Effector memory CD4-positive, alpha-beta T cell (primary cell): ENCODE data around the gene NUTM1.
"Not testable (repeated sequence)": the region's sequence is repeated elsewhere in the genome, so short reads cannot be mapped to it uniquely, and the experiment has no call there.

ENCODE experiments used
- DNase-seq, 3 donors: peaks; one replicate each; pipeline ENCODE4 v3.0.0-alpha.2; 2020
- H3K27ac ChIP-seq: 2 replicates; pipeline ENCODE4 v1.7.0; 2013; ENCODE audit warnings: mild to moderate bottlenecking, low read length, moderate library complexity; ENCODE audit not compliant: insufficient read depth, poor library complexity, severe bottlenecking
- H3K27me3 ChIP-seq: replicated peaks from 2 replicates; pipeline ENCODE4 v1.7.0; 2013; ENCODE audit warnings: mild to moderate bottlenecking, low read length; ENCODE audit not compliant: insufficient read depth, control insufficient read depth, poor library complexity, severe bottlenecking
- H3K36me3 ChIP-seq: 2 replicates; pipeline ENCODE4 v1.7.0; 2013; ENCODE audit warnings: mild to moderate bottlenecking, low read length, moderate library complexity; ENCODE audit not compliant: control insufficient read depth, insufficient read depth
- H3K4me1 ChIP-seq: 2 replicates; pipeline ENCODE4 v1.7.0; 2013; ENCODE audit warnings: low read length, mild to moderate bottlenecking; ENCODE audit not compliant: control insufficient read depth, insufficient read depth, poor library complexity, severe bottlenecking
- H3K4me3 ChIP-seq: 2 replicates; pipeline ENCODE4 v1.7.0; 2013; ENCODE audit warnings: low read length, low read depth, mild to moderate bottlenecking; ENCODE audit not compliant: insufficient read depth, poor library complexity, severe bottlenecking
- H3K9me3 ChIP-seq: 2 replicates; pipeline ENCODE4 v1.7.0; 2013; ENCODE audit warnings: mild to moderate bottlenecking, low read length, moderate library complexity; ENCODE audit not compliant: control insufficient read depth

NUTM1 gene

DNA sequence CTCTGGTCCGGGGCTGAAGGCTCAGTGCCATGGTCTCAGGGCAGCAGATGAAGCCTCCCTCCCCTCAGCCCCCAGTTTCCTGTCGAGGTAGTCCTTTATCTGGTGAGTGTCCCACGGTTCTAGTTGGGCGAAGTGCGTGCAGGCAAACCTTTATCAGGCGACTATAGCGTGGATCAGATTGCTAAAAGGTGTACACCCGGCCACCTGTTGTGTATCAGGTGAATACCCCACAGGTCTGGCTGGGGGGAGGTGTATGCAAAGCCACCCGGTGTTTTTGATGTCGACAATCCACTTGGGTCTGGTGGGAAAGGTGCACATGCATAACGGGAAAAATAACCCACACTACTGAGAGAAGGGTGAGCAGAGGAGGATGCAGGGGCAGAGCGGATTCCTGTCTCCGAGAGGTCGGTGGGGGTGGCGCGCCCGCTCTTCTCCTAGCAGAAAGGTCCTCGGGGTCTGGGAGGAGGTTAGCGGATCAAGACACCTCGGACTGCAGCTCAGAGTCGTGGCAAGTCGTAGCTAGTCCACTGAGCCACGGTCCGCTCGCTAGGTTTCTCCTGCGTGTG lies 6.0 kb upstream of the NUTM1 start:
- peak overlapping the region; percentile 90 for H3K27ac ChIP-seq
- H3K36me3 ChIP-seq, result no peaks in the 10 kb centered on the region
- no peak for DNase-seq
- no peaks in the 10 kb centered on the region for H3K9me3 ChIP-seq
- H3K4me3 ChIP-seq, result peak overlapping the region; percentile 82
- peaks cover 23% of the 10 kb centered on the region for H3K4me1 ChIP-seq
- H3K27me3 ChIP-seq, result no peaks in the 10 kb centered on the region

DNA sequence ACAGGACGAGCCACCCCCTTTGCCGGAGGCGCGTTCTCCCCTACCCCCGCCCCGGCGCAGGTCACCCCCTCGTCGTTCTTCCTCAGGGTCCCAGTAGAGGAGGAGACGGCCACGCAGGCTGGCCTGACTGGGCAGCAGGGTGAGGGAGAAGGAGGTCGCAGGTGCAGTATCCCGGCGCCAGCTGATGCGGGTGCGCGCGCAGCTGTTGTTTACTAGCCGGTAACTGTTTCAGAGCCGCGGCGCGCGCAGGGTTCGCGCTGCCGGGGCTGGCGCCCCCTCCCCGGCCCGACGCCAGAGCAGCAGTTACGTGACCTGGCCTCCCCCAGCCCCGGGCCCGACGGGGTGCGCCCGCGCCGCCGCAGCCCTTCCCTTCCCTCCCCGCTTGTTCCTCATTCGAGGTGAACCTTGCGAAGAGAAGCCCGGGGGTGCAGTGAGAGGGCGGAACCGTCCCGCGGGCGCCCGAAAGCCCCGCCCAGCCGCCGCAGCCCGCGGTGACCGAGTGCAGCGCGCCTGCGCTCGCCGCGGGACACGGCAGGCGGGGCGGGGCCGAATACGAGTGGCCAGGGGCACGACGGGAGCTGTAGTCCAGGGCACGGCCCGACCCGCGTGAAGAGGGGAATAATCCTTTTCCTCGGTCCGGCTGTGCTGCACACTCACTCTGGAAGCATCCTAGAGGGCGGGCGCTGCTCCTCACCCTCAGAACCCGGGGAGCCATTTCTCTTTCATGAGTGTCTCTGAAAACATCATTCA lies 5.4 kb upstream of the NUTM1 start, which contains the start of gene SLC12A6:
Gene SLC12A6, minus strand, starts transcription at position 225 of the 750 bp plus-strand sequence. CDS start 1,101 bp downstream, outside the sequence.
- peak; percentile 83 to 87 (median 84) for DNase-seq
- peaks cover 24% of the 10 kb centered on the region for H3K4me1 ChIP-seq

DNA sequence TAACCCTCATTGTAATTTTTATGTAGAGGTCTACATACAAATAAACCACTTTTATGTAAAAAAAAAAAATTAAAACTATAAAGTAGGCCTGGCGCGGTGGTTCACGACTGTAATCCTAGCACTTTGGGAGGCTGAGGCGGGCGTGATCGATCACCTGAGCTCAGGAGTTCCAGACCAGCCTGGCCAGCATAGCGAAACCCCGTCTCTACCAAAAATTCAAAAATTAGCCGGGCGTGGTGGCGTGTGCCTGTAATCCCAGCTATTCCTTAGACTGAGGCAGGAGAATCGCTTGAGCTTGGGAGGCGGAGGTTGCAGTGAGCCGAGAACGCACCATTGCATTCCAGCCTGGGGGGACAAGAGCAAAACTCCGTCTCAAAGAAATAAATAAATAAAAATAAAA lies 4.8 kb upstream of the NUTM1 start:
- peak overlapping the region; percentile 90 for H3K27ac ChIP-seq
- H3K4me3 ChIP-seq, result peak overlapping the region; percentile 82
- H3K9me3 ChIP-seq, result no peaks in the 10 kb centered on the region
- no peak for DNase-seq
- H3K27me3 ChIP-seq, result no peaks in the 10 kb centered on the region
- no peaks in the 10 kb centered on the region for H3K36me3 ChIP-seq
- H3K4me1 ChIP-seq, result peaks cover 24% of the 10 kb centered on the region

More for the DNA sequence above, 5.4 kb upstream of the NUTM1 start, which contains the start of gene SLC12A6:
- H3K4me3 ChIP-seq, result peak within 1 kb of the TSS; percentile 82
- no peaks in the 10 kb centered on the region for H3K36me3 ChIP-seq
- H3K27me3 ChIP-seq, result no peaks in the 10 kb centered on the region
- H3K27ac ChIP-seq, result peak within 1 kb of the TSS; percentile 90
- H3K9me3 ChIP-seq, result no peaks in the 10 kb centered on the region

DNA sequence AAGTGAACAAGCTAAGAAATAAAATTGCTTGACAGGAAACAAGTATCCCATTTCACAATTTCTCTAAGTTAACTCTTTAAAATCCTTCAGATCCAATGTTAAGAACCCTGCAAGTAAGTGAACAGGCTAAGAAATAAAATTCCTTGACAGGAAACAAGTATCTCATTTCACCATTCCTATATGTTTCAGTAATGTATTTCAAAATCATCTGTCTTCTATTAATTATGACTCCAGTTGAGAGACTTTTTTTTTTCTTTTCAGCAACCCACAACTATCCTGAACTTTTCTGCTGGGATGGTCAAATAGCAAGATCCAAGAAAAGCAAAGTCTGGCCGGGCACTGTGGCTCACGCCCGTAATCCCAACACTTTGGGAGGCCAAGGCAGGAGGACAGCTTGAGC lies 3.2 kb upstream of the NUTM1 start:
- no peaks in the 10 kb centered on the region for H3K36me3 ChIP-seq
- no peak for DNase-seq
- no peak overlapping the region for H3K27ac ChIP-seq
- no peaks in the 10 kb centered on the region for H3K9me3 ChIP-seq
- peaks cover 19% of the 10 kb centered on the region for H3K4me1 ChIP-seq
- no peaks in the 10 kb centered on the region for H3K27me3 ChIP-seq
- no peak overlapping the region for H3K4me3 ChIP-seq

DNA sequence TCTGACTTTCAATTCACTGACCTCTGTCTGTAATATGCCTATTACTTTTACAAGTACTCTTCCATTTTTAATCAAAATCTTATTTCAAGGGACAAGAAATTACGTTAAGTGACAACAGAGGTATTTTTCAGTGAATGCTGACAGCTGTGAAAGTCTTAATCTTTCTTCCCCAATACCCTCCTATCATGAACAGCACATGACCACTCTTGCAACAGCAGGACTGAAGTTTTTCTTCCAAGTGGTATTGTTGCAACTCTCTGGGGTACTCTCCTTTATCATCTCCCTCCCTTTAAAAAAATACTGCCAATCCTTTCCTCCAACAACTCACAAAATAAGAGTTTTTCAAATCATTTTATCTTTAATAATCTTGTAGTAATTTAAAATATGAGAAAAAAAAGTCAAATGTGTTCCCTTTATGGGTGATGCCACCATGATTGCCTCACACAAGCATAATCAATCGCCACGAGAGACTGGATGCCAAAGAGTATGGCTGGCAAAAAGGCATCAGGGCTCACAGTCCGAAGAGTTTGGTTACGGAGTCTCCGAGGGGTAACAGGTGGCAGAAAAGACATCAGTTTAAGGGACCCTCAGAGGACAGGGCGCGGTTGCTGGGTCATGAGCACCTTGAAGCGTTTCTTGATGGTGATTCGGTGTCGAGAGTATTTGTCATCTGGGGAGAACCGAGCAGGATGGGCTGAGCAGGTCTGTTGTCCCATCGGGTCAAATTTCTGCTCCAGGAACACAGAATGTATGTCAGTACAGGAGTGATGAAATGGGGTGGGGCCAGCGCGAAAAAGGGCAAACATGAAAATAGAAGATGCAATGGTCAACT lies 1.5 kb upstream of the NUTM1 start:
- Histone ChIP-seq H3K36me3 (no peaks in the 10 kb centered on the region), H3K27ac (no peak overlapping the region), H3K4me3 (peak overlapping the region; percentile 69), H3K9me3 (no peaks in the 10 kb centered on the region), H3K4me1 (peaks cover 10% of the 10 kb centered on the region), H3K27me3 (no peaks in the 10 kb centered on the region)
- no peak for DNase-seq

DNA sequence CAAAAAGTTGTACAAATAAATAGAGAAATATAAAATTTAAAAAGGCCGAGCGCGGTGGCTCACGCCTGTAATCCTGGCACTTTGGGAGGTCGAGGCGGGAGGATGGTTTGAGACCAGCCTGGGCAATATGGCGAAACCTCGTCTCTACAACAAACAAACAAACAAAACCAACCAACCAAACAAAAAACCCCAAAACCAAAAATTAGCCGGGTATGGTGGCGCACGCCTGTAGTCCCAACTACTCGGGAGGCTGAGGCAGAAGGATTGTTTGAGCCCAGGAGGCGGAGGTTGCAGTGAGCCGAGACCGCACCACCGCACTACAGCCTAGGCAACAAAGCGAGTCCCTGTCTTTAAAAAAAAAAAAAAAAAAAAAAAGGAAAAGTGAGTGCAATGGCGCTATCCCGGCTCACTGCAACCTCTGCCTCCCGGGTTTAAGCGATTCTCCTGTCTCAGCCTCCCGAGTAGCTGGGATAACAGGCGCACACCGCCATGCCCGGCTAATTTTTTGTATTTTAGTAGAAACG lies 840 bp upstream of the NUTM1 start:
- not testable (repeated sequence) for H3K9me3 ChIP-seq, H3K27me3 ChIP-seq, H3K4me1 ChIP-seq, H3K36me3 ChIP-seq, DNase-seq
- Histone ChIP-seq H3K4me3 (peak overlapping the region; percentile 69), H3K27ac (peak overlapping the region; percentile 88)

DNA sequence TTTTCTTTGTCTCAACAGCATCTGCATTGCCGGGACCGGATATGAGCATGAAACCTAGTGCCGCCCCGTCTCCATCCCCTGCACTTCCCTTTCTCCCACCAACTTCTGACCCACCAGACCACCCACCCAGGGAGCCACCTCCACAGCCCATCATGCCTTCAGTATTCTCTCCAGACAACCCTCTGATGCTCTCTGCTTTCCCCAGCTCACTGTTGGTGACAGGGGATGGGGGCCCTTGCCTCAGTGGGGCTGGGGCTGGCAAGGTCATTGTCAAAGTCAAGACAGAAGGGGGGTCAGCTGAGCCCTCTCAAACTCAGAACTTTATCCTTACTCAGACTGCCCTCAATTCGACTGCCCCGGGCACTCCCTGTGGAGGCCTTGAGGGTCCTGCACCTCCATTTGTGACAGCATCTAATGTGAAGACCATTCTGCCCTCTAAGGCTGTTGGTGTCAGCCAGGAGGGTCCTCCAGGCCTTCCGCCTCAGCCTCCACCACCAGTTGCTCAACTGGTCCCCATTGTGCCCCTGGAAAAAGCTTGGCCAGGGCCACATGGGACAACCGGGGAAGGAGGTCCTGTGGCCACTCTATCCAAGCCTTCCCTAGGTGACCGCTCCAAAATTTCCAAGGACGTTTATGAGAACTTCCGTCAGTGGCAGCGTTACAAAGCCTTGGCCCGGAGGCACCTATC lies 5.0 kb downstream of the NUTM1 start:
- DNase-seq, result no peak
- no peak overlapping the region for H3K4me3 ChIP-seq
- H3K36me3 ChIP-seq, result no peaks in the 10 kb centered on the region
- no peaks in the 10 kb centered on the region for H3K9me3 ChIP-seq
- no peaks in the 10 kb centered on the region for H3K27me3 ChIP-seq
- H3K4me1 ChIP-seq, result no peaks in the 10 kb centered on the region
- no peak overlapping the region for H3K27ac ChIP-seq

DNA sequence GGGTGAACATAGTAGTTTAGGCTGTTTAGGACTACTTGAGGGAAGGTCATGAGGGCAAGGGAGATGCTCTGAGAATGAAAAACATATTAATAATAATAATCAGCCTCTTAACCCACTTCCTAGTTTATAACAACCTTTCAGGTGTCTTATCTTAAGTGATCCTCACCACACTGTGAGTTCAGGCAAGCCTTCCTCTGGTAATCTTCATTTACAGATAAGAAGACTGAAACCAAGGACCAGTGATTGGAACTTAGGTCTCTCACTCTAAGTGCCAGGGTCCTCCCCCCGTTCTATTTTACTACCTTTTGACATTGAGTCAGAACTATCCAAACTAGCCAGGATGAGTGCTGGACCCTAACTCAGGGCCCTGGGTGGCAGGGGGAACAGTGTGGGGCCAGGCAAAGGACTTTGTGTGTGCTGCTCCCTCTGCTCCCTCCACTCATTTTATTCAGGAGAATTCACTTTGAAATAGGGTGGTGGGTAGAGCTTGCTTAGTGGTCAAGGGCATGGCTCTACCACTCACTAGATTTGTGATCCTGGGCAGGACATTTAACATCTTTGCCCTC lies 5.7 kb downstream of the NUTM1 start:
- no peaks in the 10 kb centered on the region for H3K36me3 ChIP-seq
- no peaks in the 10 kb centered on the region for H3K27me3 ChIP-seq
- H3K4me3 ChIP-seq, result no peak overlapping the region
- no peak for DNase-seq
- no peak overlapping the region for H3K27ac ChIP-seq
- no peaks in the 10 kb centered on the region for H3K9me3 ChIP-seq
- H3K4me1 ChIP-seq, result no peaks in the 10 kb centered on the region

DNA sequence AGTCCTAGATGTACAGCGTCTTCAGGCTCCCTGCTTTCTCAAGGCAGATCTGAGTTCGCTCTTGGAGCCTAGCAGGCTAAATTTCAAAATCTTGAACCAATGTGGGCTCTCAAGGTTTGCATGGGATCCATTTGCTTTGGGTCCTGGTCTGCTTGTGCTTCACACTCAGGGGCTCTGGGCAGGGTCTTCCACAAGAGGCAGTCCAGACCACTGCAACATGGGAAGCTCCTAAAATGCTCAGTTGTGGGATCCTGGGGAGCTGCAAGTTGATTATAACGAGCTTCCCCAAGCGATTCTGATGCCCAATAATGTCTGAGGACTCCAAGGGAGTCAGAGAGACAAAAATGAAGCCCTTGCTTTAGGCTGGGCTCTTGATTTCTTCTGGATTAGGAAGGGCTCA lies 6.7 kb downstream of the NUTM1 start:
- Histone ChIP-seq H3K27ac (no peak overlapping the region), H3K4me1 (no peaks in the 10 kb centered on the region), H3K9me3 (no peaks in the 10 kb centered on the region), H3K4me3 (no peak overlapping the region), H3K36me3 (no peaks in the 10 kb centered on the region), H3K27me3 (no peaks in the 10 kb centered on the region)
- DNase-seq, result no peak
